PC-3 (cell line): ENCODE results near the gene PSMA3.

ENCODE experiments used
- CTCF ChIP-seq: fragments of 300-600 bp; sonication (generic); conservative IDR thresholded peaks from 2 replicates; pipeline ENCODE4 v1.5.1; 2017; ENCODE audit warnings: antibody characterized with exemption, low read depth, mild to moderate bottlenecking, low read length
- EZH2 ChIP-seq: fragments of 300-600 bp; sonication (generic); IDR thresholded peaks from one replicate; pipeline ENCODE4 v1.6.1; 2017; ENCODE audit warnings: antibody characterized with exemption, mild to moderate bottlenecking, low read length; ENCODE audit not compliant: unreplicated experiment

DNA sequence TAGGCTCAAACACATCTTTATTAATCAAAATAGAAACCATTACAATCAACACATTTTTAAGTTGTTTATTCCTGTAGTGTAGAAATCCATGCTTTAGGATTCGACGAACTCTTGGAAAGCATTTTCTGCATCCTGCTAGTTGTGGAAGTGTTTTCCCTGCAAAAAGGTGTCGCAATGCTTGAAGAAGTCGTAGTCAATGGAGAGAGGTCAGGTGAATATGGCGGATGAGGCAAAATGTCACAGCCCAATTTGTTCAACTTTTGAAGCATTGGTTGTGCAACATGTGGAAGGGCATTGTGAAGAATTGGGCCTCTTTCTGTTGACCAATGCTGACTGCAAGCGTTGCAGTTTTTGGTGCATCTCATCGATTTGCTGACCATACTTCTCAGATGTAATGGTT is 49.6 kb downstream of the PSMA3 start:
- TF ChIP-seq CTCF (no peak), EZH2 (no peak)
